H9 (cell line): ENCODE data around the gene KIF21A. TPM values are rescaled to one million over a fixed set of nuclear protein-coding genes. Genes with fewer than 3 reads are reported as not detected.

Experiments
- DNase-seq: peaks from one replicate; pipeline ENCODE4 v3.0.0-alpha.2; 2017
- H2AFZ ChIP-seq: one replicate; pipeline ENCODE4 v1.6.1; 2013; ENCODE audit warnings: mild to moderate bottlenecking, low read length, control low read depth, moderate library complexity
- H2AK5ac ChIP-seq: 2 replicates; pipeline ENCODE4 v1.6.1; 2013; ENCODE audit warnings: low read length, control low read depth, mixed read lengths; ENCODE audit not compliant: insufficient read length
- H2BK120ac ChIP-seq: one replicate; pipeline ENCODE4 v1.6.1; 2013; ENCODE audit warnings: low read depth, mild to moderate bottlenecking, low read length, control low read depth, inconsistent platforms; ENCODE audit not compliant: poor library complexity, severe bottlenecking
- H2BK12ac ChIP-seq: 2 replicates; pipeline ENCODE4 v1.6.1; 2013; ENCODE audit warnings: low read length, control low read depth, mixed read lengths, low read depth; ENCODE audit not compliant: insufficient read length
- H2BK15ac ChIP-seq: 2 replicates; pipeline ENCODE4 v1.6.1; 2013; ENCODE audit warnings: low read depth, low read length, control low read depth
- H2BK20ac ChIP-seq: one replicate; pipeline ENCODE4 v1.6.1; 2013; ENCODE audit warnings: low read depth, mild to moderate bottlenecking, low read length, control low read depth, inconsistent platforms; ENCODE audit not compliant: poor library complexity, severe bottlenecking
- H2BK5ac ChIP-seq: 2 replicates; pipeline ENCODE4 v1.6.1; 2013; ENCODE audit warnings: low read length, control low read depth, mixed read lengths; ENCODE audit not compliant: insufficient read length
- H3K14ac ChIP-seq: 2 replicates; pipeline ENCODE4 v1.6.1; 2013; ENCODE audit warnings: low read length, control low read depth; ENCODE audit not compliant: insufficient read depth
- H3K18ac ChIP-seq: 2 replicates; pipeline ENCODE4 v1.6.1; 2013; ENCODE audit warnings: low read depth, mild to moderate bottlenecking, mixed read lengths, low read length, control low read depth; ENCODE audit not compliant: insufficient read length
- H3K23ac ChIP-seq: 2 replicates; pipeline ENCODE4 v1.6.1; 2013; ENCODE audit warnings: low read length, control low read depth, mixed read lengths, low read depth; ENCODE audit not compliant: insufficient read length
- H3K23me2 ChIP-seq: 2 replicates; pipeline ENCODE4 v1.6.1; 2013; ENCODE audit warnings: low read depth, mild to moderate bottlenecking, mixed read lengths, low read length, control low read depth; ENCODE audit not compliant: insufficient read length, poor library complexity, severe bottlenecking
- H3K27ac ChIP-seq: 2 replicates; pipeline ENCODE4 v1.5.1; 2013; ENCODE audit warnings: low read length, control low read depth, mixed read lengths, low read depth; ENCODE audit not compliant: insufficient read length
- H3K27me3 ChIP-seq: 2 replicates; pipeline ENCODE4 v1.6.1; 2013; ENCODE audit warnings: low read length, control low read depth, inconsistent platforms; ENCODE audit not compliant: insufficient read depth
- H3K4ac ChIP-seq: 2 replicates; pipeline ENCODE4 v1.6.1; 2013; ENCODE audit warnings: low read depth, mild to moderate bottlenecking, control low read depth, inconsistent platforms, low read length, moderate library complexity
- H3K4me1 ChIP-seq: 2 replicates; pipeline ENCODE4 v1.6.1; 2013; ENCODE audit warnings: low read length, control low read depth, inconsistent platforms; ENCODE audit not compliant: insufficient read depth
- H3K4me2 ChIP-seq: 2 replicates; pipeline ENCODE4 v1.6.1; 2013; ENCODE audit warnings: low read length, control low read depth, mixed read lengths; ENCODE audit not compliant: insufficient read length, insufficient read depth
- H3K56ac ChIP-seq: 2 replicates; pipeline ENCODE4 v1.6.1; 2013; ENCODE audit warnings: low read depth, mild to moderate bottlenecking, mixed read lengths, low read length, control low read depth; ENCODE audit not compliant: insufficient read length
- H3K79me1 ChIP-seq: 2 replicates; pipeline ENCODE4 v1.6.1; 2013; ENCODE audit warnings: low read depth, mild to moderate bottlenecking, moderate library complexity, low read length, control low read depth, inconsistent platforms; ENCODE audit not compliant: insufficient read depth, poor library complexity, severe bottlenecking
- H3K79me2 ChIP-seq: 2 replicates; pipeline ENCODE4 v1.6.1; 2013; ENCODE audit warnings: low read length, control low read depth, inconsistent platforms; ENCODE audit not compliant: insufficient read depth
- H3K9ac ChIP-seq: 2 replicates; pipeline ENCODE4 v1.6.1; 2013; ENCODE audit warnings: low read length, control low read depth, mixed read lengths; ENCODE audit not compliant: insufficient read length; ENCODE audit errors: extremely low read depth
- H3K9me3 ChIP-seq: one replicate; pipeline ENCODE4 v1.6.1; 2013; ENCODE audit warnings: low read depth, low read length, inconsistent platforms; ENCODE audit not compliant: control insufficient read depth
- H3T11ph ChIP-seq: one replicate; pipeline ENCODE4 v1.6.1; 2013; ENCODE audit warnings: mild to moderate bottlenecking, low read length, control low read depth, inconsistent platforms
- H4K20me1 ChIP-seq: one replicate; pipeline ENCODE4 v1.6.1; 2013; ENCODE audit not compliant: control insufficient read depth, insufficient read length, insufficient read depth
- H4K5ac ChIP-seq: 2 replicates; pipeline ENCODE4 v1.6.1; 2013; ENCODE audit warnings: low read depth, mild to moderate bottlenecking, mixed read lengths, low read length, control low read depth; ENCODE audit not compliant: insufficient read length
- H4K8ac ChIP-seq: replicated peaks from 2 replicates; pipeline ENCODE4 v1.6.1; 2013; ENCODE audit warnings: low read length, control low read depth, mixed read lengths, low read depth; ENCODE audit not compliant: insufficient read length
- H4K91ac ChIP-seq: 2 replicates; pipeline ENCODE4 v1.6.1; 2013; ENCODE audit warnings: low read depth, mild to moderate bottlenecking, moderate library complexity, mixed read lengths, low read length, control low read depth; ENCODE audit not compliant: insufficient read length
- H3K27ac Mint-ChIP-seq, 3 experiments: 2 replicates in 2 of 3; 3 replicates in 1 of 3; pipeline ENCODE4 v1.8.0; 2020 to 2021; ENCODE audit warnings: mixed read lengths in 3 of 3, mild to moderate bottlenecking in 1 of 3, moderate library complexity in 1 of 3
- H3K27me3 Mint-ChIP-seq: 2 replicates; pipeline ENCODE4 v1.8.0; 2021; ENCODE audit warnings: low read depth, mild to moderate bottlenecking, moderate library complexity, mixed read lengths
- H3K36me3 Mint-ChIP-seq, 3 experiments: 2 replicates in 2 of 3; 3 replicates in 1 of 3; pipeline ENCODE4 v1.8.0; 2020 to 2021; ENCODE audit warnings: low read depth in 3 of 3, mixed read lengths in 3 of 3; ENCODE audit not compliant: insufficient read depth in 1 of 3
- H3K4me1 Mint-ChIP-seq, 2 experiments: 2 replicates each; pipeline ENCODE4 v1.8.0; 2020; ENCODE audit warnings: mixed read lengths in 2 of 2
- H3K4me3 Mint-ChIP-seq, 2 experiments: 2 replicates in 1 of 2; 3 replicates in 1 of 2; pipeline ENCODE4 v1.8.0; 2020 to 2021; ENCODE audit warnings: mild to moderate bottlenecking in 2 of 2, mixed read lengths in 2 of 2, moderate library complexity in 1 of 2
- H3K9me3 Mint-ChIP-seq, 2 experiments: 2 replicates in 1 of 2; 3 replicates in 1 of 2; pipeline ENCODE4 v1.8.0; 2020; ENCODE audit warnings: mild to moderate bottlenecking in 2 of 2, mixed read lengths in 2 of 2, moderate library complexity in 1 of 2
- CTCF ChIP-seq: fragments of 200-600 bp; sonication (generic); conservative IDR thresholded peaks from 3 replicates; pipeline ENCODE4 v1.8.0; 2021; ENCODE audit warnings: antibody characterized with exemption, mild to moderate bottlenecking
- WGBS: extraction: QIAGEN DNeasy Blood & Tissue Kit; methylation state at CpG from one replicate; pipeline ENCODE4 v1.1.7; 2013; ENCODE audit warnings: missing lambda C conversion rate, low lambda C conversion rate, mixed read lengths; ENCODE audit not compliant: insufficient read length; ENCODE audit errors: extremely low coverage; 5-methylcytosine and 5-hydroxymethylcytosine counted together
- total RNA-seq: library from RNA; stranded (reverse); gene quantifications from 2 replicates; pipeline ENCODE4 v1.2.1, GENCODE V29; 2021

The KIF21A gene
- total RNA-seq, 1 experiment from 2014 or later: 17.2 TPM

- no peaks in the 10 kb centered on the region for H3K27me3 ChIP-seq
- no peak overlapping the region for H4K5ac ChIP-seq
- no peaks in the 10 kb centered on the region for H3K79me1 ChIP-seq
- no peak overlapping the region for H3T11ph ChIP-seq
- no peak overlapping the region for H3K56ac ChIP-seq
- no peak overlapping the region for H3K4ac ChIP-seq
- H2BK5ac ChIP-seq: no peak overlapping the region
- no peak overlapping the region for H3K18ac ChIP-seq
- H2AK5ac ChIP-seq: no peak overlapping the region
- peaks cover 7% of the 10 kb centered on the region; the same call in 1 of the 2 replicates for H3K4me1 ChIP-seq
- H2BK12ac ChIP-seq: no peak overlapping the region
- no peak for TF ChIP-seq CTCF
- no peak overlapping the region for H2BK120ac ChIP-seq
- no peak overlapping the region for H3K9ac ChIP-seq
- Mint-ChIP-seq H3K4me3 (no peak overlapping the region), H3K4me1 (peaks cover 14 to 18% of the 10 kb centered on the region in 2 experiments), H3K27ac (peak overlapping the region; percentile 6 to 63 (median 19)), H3K27me3 (no peaks in the 10 kb centered on the region), H3K9me3 (no peaks in the 10 kb centered on the region), H3K36me3 (peaks cover 0 to 3% (median 0%) of the 10 kb centered on the region in 3 experiments; a peak in 1 of 7 replicates)
- no peak for DNase-seq
- no peaks in the 10 kb centered on the region for H3K79me2 ChIP-seq
- no peaks in the 10 kb centered on the region for H3K9me3 ChIP-seq
- no peak overlapping the region for H4K91ac ChIP-seq
- H4K8ac ChIP-seq: no peak overlapping the region
- no peak overlapping the region for H3K14ac ChIP-seq
- WGBS: no CpG with 5 or more reads among the region's 2 CpGs
- H3K23ac ChIP-seq: no peak overlapping the region
- no peak overlapping the region for H2BK20ac ChIP-seq
- H3K27ac ChIP-seq: no peak overlapping the region
- H4K20me1 ChIP-seq: no peaks in the 10 kb centered on the region
- H3K23me2 ChIP-seq: no peaks in the 10 kb centered on the region
- no peak overlapping the region for H2AFZ ChIP-seq
- H2BK15ac ChIP-seq: no peak overlapping the region
- H3K4me2 ChIP-seq: no peak overlapping the region
These were observed 70.0 kb downstream of the KIF21A start for GRCh38 chr12:39372929-39373328.
